Measurements from ENCODE around the gene KCNAB1. TPM values are rescaled to one million over a fixed set of nuclear protein-coding genes. Genes with fewer than 3 reads are reported as not detected.

The KCNAB1 gene
- total RNA-seq, 1 experiment from 2014 or later: not detected

GRCh38 chr3:156396851-156397250, 276.5 kb downstream of the KCNAB1 start:
- Histone ChIP-seq H3K27ac (ENCODE audit: low read depth, low read length, poor library complexity, severe bottlenecking) (no peak overlapping the region), H3K4me1 (ENCODE audit: insufficient read depth, low read length, poor library complexity, severe bottlenecking) (no peaks in the 10 kb centered on the region), H3K9me3 (ENCODE audit: low read depth, low read length, poor library complexity, severe bottlenecking) (no peaks in the 10 kb centered on the region), H3K4me3 (ENCODE audit: low read depth, low read length, poor library complexity, severe bottlenecking) (no peak overlapping the region), H3K27me3 (replicated peaks; ENCODE audit: insufficient read depth, low read depth, low read length, poor library complexity) (no peaks in the 10 kb centered on the region), H3K36me3 (ENCODE audit: insufficient read depth, low read length, poor library complexity, severe bottlenecking) (no peaks in the 10 kb centered on the region)
- ChIA-PET CTCF (no interaction called here), POLR2A (ENCODE audit: low non-redundant PET) (no interaction called here)
- intact Hi-C loops (cut with micrococcal nuclease; ENCODE audit: unreplicated experiment): no loop called here
- no TSS peak for BruUV-seq (replicated peaks)
- no peak for TF ChIP-seq EZH2 (IDR thresholded peaks at IDR 0.05; ENCODE audit: borderline replicate concordance, low read depth, low read length, poor library complexity, severe bottlenecking)
- no peak for TF ChIP-seq CTCF (conservative IDR thresholded peaks at IDR 0.05; ENCODE audit: low read depth, low read length)
- DNase-seq (ENCODE audit: low spot score): no peak

GRCh38 chr3:156397534-156397933, 277.2 kb downstream of the KCNAB1 start:
- H3K27ac ChIP-seq (ENCODE audit: low read depth, low read length, poor library complexity, severe bottlenecking): no peak overlapping the region
- ChIA-PET POLR2A (ENCODE audit: low non-redundant PET) (no interaction called here), CTCF (no interaction called here)
- DNase-seq (ENCODE audit: low spot score): no peak
- intact Hi-C loops (cut with micrococcal nuclease; ENCODE audit: unreplicated experiment): no loop called here
- no peak overlapping the region for H3K4me3 ChIP-seq (ENCODE audit: low read depth, low read length, poor library complexity, severe bottlenecking)
- H3K27me3 ChIP-seq (replicated peaks; ENCODE audit: insufficient read depth, low read depth, low read length, poor library complexity): no peaks in the 10 kb centered on the region
- no TSS peak for BruUV-seq (replicated peaks)
- H3K9me3 ChIP-seq (ENCODE audit: low read depth, low read length, poor library complexity, severe bottlenecking): no peaks in the 10 kb centered on the region
- H3K4me1 ChIP-seq (ENCODE audit: insufficient read depth, low read length, poor library complexity, severe bottlenecking): no peaks in the 10 kb centered on the region
- H3K36me3 ChIP-seq (ENCODE audit: insufficient read depth, low read length, poor library complexity, severe bottlenecking): no peaks in the 10 kb centered on the region
- TF ChIP-seq CTCF (conservative IDR thresholded peaks at IDR 0.05; ENCODE audit: low read depth, low read length) (no peak), EZH2 (IDR thresholded peaks at IDR 0.05; ENCODE audit: borderline replicate concordance, low read depth, low read length, poor library complexity, severe bottlenecking) (no peak)

GRCh38 chr3:156400062-156400461, 279.7 kb downstream of the KCNAB1 start:
- Histone ChIP-seq H3K27me3 (replicated peaks; ENCODE audit: insufficient read depth, low read depth, low read length, poor library complexity) (no peaks in the 10 kb centered on the region), H3K4me1 (ENCODE audit: insufficient read depth, low read length, poor library complexity, severe bottlenecking) (no peaks in the 10 kb centered on the region), H3K4me3 (ENCODE audit: low read depth, low read length, poor library complexity, severe bottlenecking) (no peak overlapping the region), H3K27ac (ENCODE audit: low read depth, low read length, poor library complexity, severe bottlenecking) (no peak overlapping the region), H3K36me3 (ENCODE audit: insufficient read depth, low read length, poor library complexity, severe bottlenecking) (no peaks in the 10 kb centered on the region), H3K9me3 (ENCODE audit: low read depth, low read length, poor library complexity, severe bottlenecking) (no peaks in the 10 kb centered on the region)
- no TSS peak for BruUV-seq (replicated peaks)
- intact Hi-C loops (cut with micrococcal nuclease; ENCODE audit: unreplicated experiment): no loop called here
- TF ChIP-seq EZH2 (IDR thresholded peaks at IDR 0.05; ENCODE audit: borderline replicate concordance, low read depth, low read length, poor library complexity, severe bottlenecking) (no peak), CTCF (conservative IDR thresholded peaks at IDR 0.05; ENCODE audit: low read depth, low read length) (no peak)
- no peak for DNase-seq (ENCODE audit: low spot score)
- ChIA-PET POLR2A (ENCODE audit: low non-redundant PET) (no interaction called here), CTCF (interaction anchor here (0.6 kb wide), 1 partner anchor 17 kb away, joined by 3 read pairs; no protein-coding TSS in a partner anchor)
